Ovary (tissue), 9 donors: Measurements from ENCODE around the gene ZMYND15. TPM values are rescaled to one million over a fixed set of nuclear protein-coding genes. Genes with fewer than 3 reads are reported as not detected.

ENCODE experiments used
- DNase-seq, 5 donors: peaks; one replicate each; pipeline ENCODE4 v3.0.0-alpha.2; 2019 to 2020
- H3K27ac ChIP-seq, 2 donors: fragments of 200-600 bp; one replicate each; pipeline versions ENCODE4 v1.5.1 to v1.8.0; 2019 to 2022
- H3K27me3 ChIP-seq: fragments of 200-600 bp; one replicate; pipeline ENCODE4 v1.8.0; 2022
- H3K36me3 ChIP-seq: fragments of 200-600 bp; sonication (generic); one replicate; pipeline ENCODE4 v1.5.1; 2019
- H3K4me1 ChIP-seq: one replicate; pipeline ENCODE4 v1.8.1; 2013; ENCODE audit warnings: mild to moderate bottlenecking, moderate library complexity; ENCODE audit not compliant: insufficient read depth
- H3K4me3 ChIP-seq: fragments of 200-600 bp; sonication (generic); one replicate; pipeline ENCODE4 v1.5.1; 2017
- H3K9me3 ChIP-seq, 2 donors: fragments of 200-600 bp in 1 of 2; sonication (generic) in 1 of 2; one replicate each; pipeline versions ENCODE4 v1.5.1 to v1.8.1; 2013 to 2019; ENCODE audit warnings: mild to moderate bottlenecking in 1 of 2, moderate library complexity in 1 of 2
- CTCF ChIP-seq, 3 donors: fragments of 450-650 bp in 2 of 3; fragments of 200-600 bp in 1 of 3; IDR thresholded peaks; one replicate each; pipeline versions ENCODE4 v1.5.1 to v1.8.0; 2016 to 2022; ENCODE audit warnings: antibody characterized with exemption in 3 of 3, mild to moderate bottlenecking in 1 of 3
- EP300 ChIP-seq: sonication (generic); formaldehyde crosslinking; IDR thresholded peaks from one replicate; pipeline ENCODE4 v1.6.1; 2017; ENCODE audit warnings: antibody characterized with exemption
- POLR2A ChIP-seq: fragments of 450-650 bp; IDR thresholded peaks from one replicate; pipeline ENCODE4 v1.6.1; 2017; ENCODE audit warnings: antibody characterized with exemption, mild to moderate bottlenecking, moderate library complexity
- WGBS, 3 donors: extraction: QIAGEN DNeasy Blood & Tissue Kit in 1 of 3; methylation state at CpG; one replicate each; pipeline versions ENCODE4 v1.1.5 to v1.1.7; 2013 to 2017; 5-methylcytosine and 5-hydroxymethylcytosine counted together
- intact Hi-C, 4 donors: fragments of 100-400 bp; cut with DNase I; formaldehyde crosslinking; loops; one replicate each; pipeline versions ENCODE4 v1.11.0 to v1.15.1; 2022 to 2023
- polyA plus RNA-seq, 2 donors: library from polyadenylated mRNA; stranded (reverse); fragments of 200-250 nt in 1 of 2; fragments of 350-450 nt in 1 of 2; fragmentation: Illumina TruSeq in 1 of 2; extraction: RNeasy Lipid Tissue Mini Kit (QIAGEN cat#74804) in 1 of 2; gene quantifications; one replicate each; pipeline ENCODE4 v1.2.3, GENCODE V29; 2013 to 2014
- total RNA-seq, 7 donors: library from RNA; depleted of rRNA in 2 of 7; stranded (reverse); fragments of >200 nt in 2 of 7; fragmentation: NEBNext Ultra II Directional in 3 of 7; extraction: Animal tissue kit (Norgen Biotek cat#: 25700) in 3 of 7; gene quantifications; one replicate each; pipeline versions ENCODE4 v1.1.0 to v1.2.4, GENCODE V29; 2016 to 2023
- donor health status: DM: no; HTN: no; CAD: no; lungs with moderate emphysema.
- donor health status: DM: no; HTN: no; CAD: no.
- donor health status: Bipolar disorder and iron deficiency.
- donor health status: DM: yes; HTN: yes; CAD: no.
- donor health status: DM: no; HTN: no; CAD: no.
- donor health status: DM: yes; HTN: yes; CAD: no.

ZMYND15 gene
- total and polyA plus RNA-seq, 9 donors = 0.33 to 1.4 (median 0.94) TPM

GRCh38 chr17:4704991-4705390 is 34.6 kb upstream of the ZMYND15 start:
- no peaks in the 10 kb centered on the region for H3K27me3 ChIP-seq
- peak in 1 of 5 donors; percentile 35 for DNase-seq
- H3K4me1 ChIP-seq = peaks cover 2% of the 10 kb centered on the region
- WGBS, 3 donors = 95 to 96% (median 96%) methylated on average over 15 of the region's 15 CpGs
- no peaks in the 10 kb centered on the region for H3K36me3 ChIP-seq
- no peaks in the 10 kb centered on the region for H3K9me3 ChIP-seq
- no peak overlapping the region for H3K4me3 ChIP-seq
- intact Hi-C loops = no loop called here
- no peak for TF ChIP-seq POLR2A
- no peak for TF ChIP-seq EP300
- no peak for TF ChIP-seq CTCF (IDR thresholded peaks at IDR 0.05)
- H3K27ac ChIP-seq = no peak overlapping the region

GRCh38 chr17:4706121-4706520 is 33.5 kb upstream of the ZMYND15 start:
- TF ChIP-seq POLR2A = no peak
- no peak overlapping the region for H3K27ac ChIP-seq
- DNase-seq = no peak
- H3K9me3 ChIP-seq = no peaks in the 10 kb centered on the region
- 76 to 82% (median 77%) methylated on average over 7 of the region's 7 CpGs for WGBS, 3 donors
- H3K4me3 ChIP-seq = no peak overlapping the region
- H3K36me3 ChIP-seq = no peaks in the 10 kb centered on the region
- H3K4me1 ChIP-seq = peaks cover 5% of the 10 kb centered on the region
- no peaks in the 10 kb centered on the region for H3K27me3 ChIP-seq
- intact Hi-C loops = no loop called here

- H3K9me3 ChIP-seq = no peaks in the 10 kb centered on the region
- WGBS, 3 donors = 76 to 83% (median 82%) methylated on average over 8 of the region's 8 CpGs
- no peaks in the 10 kb centered on the region for H3K36me3 ChIP-seq
- H3K27ac ChIP-seq = no peak overlapping the region
- DNase-seq = no peak
- H3K27me3 ChIP-seq = no peaks in the 10 kb centered on the region
- H3K4me1 ChIP-seq = peaks cover 3% of the 10 kb centered on the region
- intact Hi-C loops = loop anchor here in 1 of 4 donors (2.0 kb wide), 1 partner anchor 180 kb away; no protein-coding TSS in a partner anchor
- no peak overlapping the region for H3K4me3 ChIP-seq
- TF ChIP-seq CTCF (IDR thresholded peaks at IDR 0.05) = no peak
- no peak for TF ChIP-seq POLR2A
- no peak for TF ChIP-seq EP300
Observed at GRCh38 chr17:4708436-4708835, 31.2 kb upstream of the ZMYND15 start.

GRCh38 chr17:4709794-4710692 is 29.6 kb upstream of the ZMYND15 start, which contains the start of gene ARRB2:
ARRB2 (plus strand) TSS chr17:4710632; CDS start chr17:4710722, 90 bp downstream.
- peak; percentile 99 for DNase-seq
- peak; percentile 60 to 76 (median 74) for TF ChIP-seq CTCF (IDR thresholded peaks at IDR 0.05)
- no peak for TF ChIP-seq EP300
- no peak for TF ChIP-seq POLR2A
- H3K4me1 ChIP-seq = peaks cover 3% of the 10 kb centered on the region
- H3K9me3 ChIP-seq = no peaks in the 10 kb centered on the region
- H3K27ac ChIP-seq = peak within 1 kb of the TSS; percentile 63 to 84
- WGBS, 3 donors = 0% methylated on average over 55 to 67 of the region's 67 CpGs
- peak within 1 kb of the TSS; percentile 88 for H3K4me3 ChIP-seq
- intact Hi-C loops = loop anchor here in 1 of 4 donors (2.0 kb wide), 1 partner anchor 179 kb away; no protein-coding TSS in a partner anchor
- H3K36me3 ChIP-seq = no peaks in the 10 kb centered on the region
- no peaks in the 10 kb centered on the region for H3K27me3 ChIP-seq
